Left ventricle myocardium inferior (tissue), 1 donor: ENCODE measurements around the gene AFF4. TPM values are rescaled to one million over a fixed set of nuclear protein-coding genes. Genes with fewer than 3 reads are reported as not detected.
"Not testable (repeated sequence)": the region's sequence is repeated elsewhere in the genome, so short reads cannot be mapped to it uniquely, and the experiment has no call there.

ENCODE experiments used
- DNase-seq: peaks from one replicate; pipeline ENCODE4 v3.0.0-alpha.2; 2020
- H3K27ac ChIP-seq: fragments of 200-600 bp; replicated peaks from 2 replicates; pipeline ENCODE4 v1.8.0; 2021
- H3K27me3 ChIP-seq: fragments of 200-600 bp; 2 replicates; pipeline ENCODE4 v1.8.0; 2021; ENCODE audit warnings: low read depth
- H3K36me3 ChIP-seq: fragments of 200-600 bp; 2 replicates; pipeline ENCODE4 v1.8.0; 2021
- H3K4me1 ChIP-seq: fragments of 200-600 bp; 2 replicates; pipeline ENCODE4 v1.8.0; 2021
- H3K4me3 ChIP-seq: fragments of 200-600 bp; 2 replicates; pipeline ENCODE4 v1.8.0; 2021; ENCODE audit warnings: mild to moderate bottlenecking, moderate library complexity
- H3K9me3 ChIP-seq: fragments of 200-600 bp; replicated peaks from 2 replicates; pipeline ENCODE4 v1.8.0; 2021
- intact Hi-C: fragments of 100-400 bp; cut with micrococcal nuclease; formaldehyde crosslinking; loops from one replicate; pipeline ENCODE4 v1.11.0; 2022
- total RNA-seq: library from RNA; stranded (reverse); fragmentation: NEBNext Ultra II Directional; extraction: Animal tissue kit (Norgen Biotek cat#: 25700); gene quantifications from one replicate; pipeline ENCODE4 v1.2.1, GENCODE V29; 2021
- TF ChIP-seq, protein P1 (sequence below): fragments of 200-600 bp; IDR thresholded peaks from 2 replicates; pipeline ENCODE4 v1.8.0; 2021; ENCODE audit warnings: antibody characterized with exemption, mild to moderate bottlenecking, borderline replicate concordance
- donor health status: DM: no; HTN: yes; CAD: no; lungs with severe emphysema.

Gene AFF4
- total RNA-seq, 1 donor from 2014 or later = 32.1 TPM

GRCh38 chr5:132961887-132962286, 1.5 kb downstream of the AFF4 start:
- no peak for DNase-seq
- TF ChIP-seq, protein P1, sequence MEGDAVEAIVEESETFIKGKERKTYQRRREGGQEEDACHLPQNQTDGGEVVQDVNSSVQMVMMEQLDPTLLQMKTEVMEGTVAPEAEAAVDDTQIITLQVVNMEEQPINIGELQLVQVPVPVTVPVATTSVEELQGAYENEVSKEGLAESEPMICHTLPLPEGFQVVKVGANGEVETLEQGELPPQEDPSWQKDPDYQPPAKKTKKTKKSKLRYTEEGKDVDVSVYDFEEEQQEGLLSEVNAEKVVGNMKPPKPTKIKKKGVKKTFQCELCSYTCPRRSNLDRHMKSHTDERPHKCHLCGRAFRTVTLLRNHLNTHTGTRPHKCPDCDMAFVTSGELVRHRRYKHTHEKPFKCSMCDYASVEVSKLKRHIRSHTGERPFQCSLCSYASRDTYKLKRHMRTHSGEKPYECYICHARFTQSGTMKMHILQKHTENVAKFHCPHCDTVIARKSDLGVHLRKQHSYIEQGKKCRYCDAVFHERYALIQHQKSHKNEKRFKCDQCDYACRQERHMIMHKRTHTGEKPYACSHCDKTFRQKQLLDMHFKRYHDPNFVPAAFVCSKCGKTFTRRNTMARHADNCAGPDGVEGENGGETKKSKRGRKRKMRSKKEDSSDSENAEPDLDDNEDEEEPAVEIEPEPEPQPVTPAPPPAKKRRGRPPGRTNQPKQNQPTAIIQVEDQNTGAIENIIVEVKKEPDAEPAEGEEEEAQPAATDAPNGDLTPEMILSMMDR = no peak
- intact Hi-C loops = no loop called here
- no peaks in the 10 kb centered on the region for H3K36me3 ChIP-seq
- H3K4me1 ChIP-seq = peaks cover 67% of the 10 kb centered on the region
- H3K27me3 ChIP-seq = no peaks in the 10 kb centered on the region
- no peaks in the 10 kb centered on the region for H3K9me3 ChIP-seq
- peak overlapping the region; percentile 99 for H3K4me3 ChIP-seq
- H3K27ac ChIP-seq = peak overlapping the region; percentile 99

GRCh38 chr5:132961123-132961815, 2.2 kb downstream of the AFF4 start:
- intact Hi-C loops, DNase-seq, H3K36me3 ChIP-seq, H3K9me3 ChIP-seq, H3K27me3 ChIP-seq: not testable (repeated sequence)
- peak overlapping the region; percentile 99 for H3K27ac ChIP-seq
- peak overlapping the region; percentile 99 for H3K4me3 ChIP-seq
- peaks cover 69% of the 10 kb centered on the region for H3K4me1 ChIP-seq

GRCh38 chr5:132956166-132956799, 7.2 kb downstream of the AFF4 start:
- DNase-seq, H3K36me3 ChIP-seq, H3K9me3 ChIP-seq, intact Hi-C loops, H3K27ac ChIP-seq, H3K27me3 ChIP-seq, H3K4me3 ChIP-seq: not testable (repeated sequence)
- peaks cover 83% of the 10 kb centered on the region for H3K4me1 ChIP-seq

DNA sequence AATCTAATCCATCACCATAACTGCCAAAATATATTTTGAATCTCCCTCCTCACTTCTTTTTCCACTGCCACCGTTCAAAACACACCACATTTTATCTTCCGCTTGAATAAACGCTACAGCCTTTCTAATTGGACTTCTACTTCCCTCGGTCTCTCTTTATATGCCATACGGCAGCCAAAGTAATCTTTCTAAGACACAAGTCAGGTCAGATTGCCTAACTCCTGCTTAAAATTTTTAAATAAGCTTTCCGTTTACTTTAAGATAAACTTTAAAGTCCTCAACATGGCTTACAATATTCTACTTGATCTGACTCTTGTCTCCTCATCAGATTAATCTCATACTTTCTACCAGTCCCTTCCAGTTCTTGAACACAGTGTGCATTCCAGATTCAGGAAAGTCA, 9.7 kb downstream of the AFF4 start:
- H3K27me3 ChIP-seq = no peaks in the 10 kb centered on the region
- no peak overlapping the region for H3K4me3 ChIP-seq
- H3K4me1 ChIP-seq = peaks cover 65% of the 10 kb centered on the region
- peaks cover 9% of the 10 kb centered on the region for H3K36me3 ChIP-seq
- H3K9me3 ChIP-seq = peaks cover 5% of the 10 kb centered on the region
- no peak overlapping the region for H3K27ac ChIP-seq
- TF ChIP-seq, protein P1 = no peak
- DNase-seq = no peak
- intact Hi-C loops = no loop called here

DNA sequence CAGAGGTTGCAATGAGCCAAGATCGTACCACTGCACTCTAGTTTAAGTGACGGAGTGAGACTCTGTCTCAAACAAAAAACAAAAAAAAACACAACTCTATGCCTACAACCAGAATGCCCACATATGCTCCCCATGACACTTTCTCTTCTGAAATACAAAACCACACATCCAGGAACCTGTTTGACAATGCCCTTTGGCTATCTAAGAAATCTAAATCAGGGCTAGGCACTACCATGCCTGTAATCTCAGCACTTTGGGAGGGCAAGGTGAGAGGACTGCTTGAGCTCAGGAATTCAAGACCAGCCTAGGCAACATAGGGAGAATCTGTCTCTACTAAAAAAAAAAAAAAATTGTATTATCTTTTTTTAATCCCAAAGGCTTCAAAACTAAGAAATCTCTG, 10.6 kb downstream of the AFF4 start:
- DNase-seq = no peak
- H3K4me1 ChIP-seq = peaks cover 65% of the 10 kb centered on the region
- intact Hi-C loops = no loop called here
- peaks cover 9% of the 10 kb centered on the region for H3K36me3 ChIP-seq
- TF ChIP-seq, protein P1 = no peak
- H3K27ac ChIP-seq = no peak overlapping the region
- H3K27me3 ChIP-seq = no peaks in the 10 kb centered on the region
- H3K4me3 ChIP-seq = no peak overlapping the region
- H3K9me3 ChIP-seq = peaks cover 5% of the 10 kb centered on the region

DNA sequence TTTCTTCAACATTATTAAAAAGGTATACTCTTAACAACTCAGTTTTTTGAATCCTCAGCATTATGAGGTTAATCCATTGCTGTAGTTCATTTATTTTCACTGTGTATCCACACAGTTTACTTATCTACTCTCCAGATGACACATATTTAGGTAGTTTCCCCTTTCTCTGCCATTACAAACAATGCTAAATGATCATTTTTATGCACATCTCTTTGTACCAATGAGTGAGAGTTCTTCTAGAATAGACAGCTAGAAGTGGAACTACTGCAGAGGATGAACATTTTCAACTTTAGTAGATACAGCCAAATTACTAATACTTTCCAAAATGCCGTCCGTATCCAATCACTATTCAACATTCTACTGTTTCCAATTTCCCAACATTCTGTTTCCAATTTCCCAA, 11.5 kb downstream of the AFF4 start:
- DNase-seq = no peak
- peaks cover 9% of the 10 kb centered on the region for H3K36me3 ChIP-seq
- H3K4me3 ChIP-seq = no peak overlapping the region
- H3K27ac ChIP-seq = no peak overlapping the region
- TF ChIP-seq, protein P1 = no peak
- H3K9me3 ChIP-seq = peaks cover 5% of the 10 kb centered on the region
- no peaks in the 10 kb centered on the region for H3K27me3 ChIP-seq
- peaks cover 68% of the 10 kb centered on the region for H3K4me1 ChIP-seq
- intact Hi-C loops = no loop called here
